Vagina (tissue), 2 donors: ENCODE data around the gene DDX31. TPM values are rescaled to one million over a fixed set of nuclear protein-coding genes. Genes with fewer than 3 reads are reported as not detected.

ENCODE experiments used
- DNase-seq, 2 donors: peaks; one replicate each; pipeline ENCODE4 v3.0.0-alpha.2; 2017; ENCODE audit errors: extremely low spot score in 2 of 2
- H3K27ac ChIP-seq: fragments of 200-600 bp; sonication (generic); one replicate; pipeline ENCODE4 v1.5.1; 2019
- H3K27me3 ChIP-seq: fragments of 200-600 bp; sonication (generic); one replicate; pipeline ENCODE4 v1.5.1; 2019
- H3K36me3 ChIP-seq, 2 donors: fragments of 200-600 bp; sonication (generic); one replicate each; pipeline ENCODE4 v1.5.1; 2017 to 2019
- H3K4me1 ChIP-seq: fragments of 200-600 bp; sonication (generic); one replicate; pipeline ENCODE4 v1.5.1; 2019
- H3K4me3 ChIP-seq, 2 donors: fragments of 200-600 bp; sonication (generic); 1 replicate in 1 of 2; 2 replicates in 1 of 2; pipeline ENCODE4 v1.5.1; 2016 to 2019
- H3K9me3 ChIP-seq: fragments of 200-600 bp; sonication (generic); one replicate; pipeline ENCODE4 v1.5.1; 2019
- CTCF ChIP-seq, 3 experiments: fragments of 450-650 bp in 2 of 3; fragments of 200-600 bp in 1 of 3; sonication (generic) in 1 of 3; IDR thresholded peaks; one replicate each; pipeline ENCODE4 v1.5.1; 2017 to 2019; ENCODE audit warnings: antibody characterized with exemption in 3 of 3, mild to moderate bottlenecking in 2 of 3, moderate library complexity in 2 of 3
- POLR2A ChIP-seq, 2 donors: fragments of 450-650 bp; IDR thresholded peaks; one replicate each; pipeline ENCODE4 v1.6.1; 2017; ENCODE audit warnings: antibody characterized with exemption in 2 of 2, mild to moderate bottlenecking in 2 of 2, moderate library complexity in 2 of 2
- POLR2AphosphoS5 ChIP-seq, 2 donors: sonication (generic); formaldehyde crosslinking; IDR thresholded peaks; one replicate each; pipeline ENCODE4 v1.9.0; 2017; ENCODE audit warnings: antibody characterized with exemption in 2 of 2, mild to moderate bottlenecking in 2 of 2, low read depth in 1 of 2; ENCODE audit not compliant: insufficient read depth in 1 of 2
- intact Hi-C: fragments of 100-400 bp; cut with DNase I; formaldehyde crosslinking; loops from one replicate; pipeline ENCODE4 v1.15.1; 2023
- total RNA-seq: library from RNA; depleted of rRNA; stranded (reverse); fragments of >200 nt; gene quantifications from one replicate; pipeline ENCODE4 v1.2.3, GENCODE V29; 2016

Gene DDX31
- total RNA-seq, 1 donor from 2014 or later = 17.9 TPM

DNA sequence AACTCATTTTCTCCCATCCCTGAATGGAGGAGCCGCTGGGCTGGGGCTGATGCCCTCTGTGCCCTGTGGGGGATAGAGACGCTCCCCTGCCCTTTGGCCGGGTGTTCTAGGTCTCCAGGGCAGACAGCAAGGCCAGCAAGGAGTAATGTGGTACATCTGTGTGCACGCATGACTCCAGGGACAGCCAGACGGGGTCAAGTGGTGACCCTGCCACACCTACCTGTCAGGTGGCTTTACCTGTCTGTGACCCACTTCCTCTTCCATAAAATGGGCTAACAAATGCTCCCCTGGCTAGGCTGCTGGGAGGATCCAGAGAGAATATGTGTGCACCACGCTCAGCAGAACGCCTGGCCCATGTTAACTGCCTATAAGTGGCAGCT, 122.7 kb downstream of the DDX31 start:
- Histone ChIP-seq H3K36me3 (no peaks in the 10 kb centered on the region), H3K27ac (no peak overlapping the region), H3K4me3 (no peak overlapping the region), H3K9me3 (no peaks in the 10 kb centered on the region), H3K27me3 (no peaks in the 10 kb centered on the region), H3K4me1 (peaks cover 7% of the 10 kb centered on the region)
- no peak for DNase-seq
- TF ChIP-seq POLR2A (IDR thresholded peaks at IDR 0.05) (no peak), POLR2AphosphoS5 (IDR thresholded peaks at IDR 0.05; ENCODE audit: insufficient read depth in 1 of 2, low read depth in 1 of 2) (no peak), CTCF (IDR thresholded peaks at IDR 0.05) (no peak)
- intact Hi-C loops = no loop called here

DNA sequence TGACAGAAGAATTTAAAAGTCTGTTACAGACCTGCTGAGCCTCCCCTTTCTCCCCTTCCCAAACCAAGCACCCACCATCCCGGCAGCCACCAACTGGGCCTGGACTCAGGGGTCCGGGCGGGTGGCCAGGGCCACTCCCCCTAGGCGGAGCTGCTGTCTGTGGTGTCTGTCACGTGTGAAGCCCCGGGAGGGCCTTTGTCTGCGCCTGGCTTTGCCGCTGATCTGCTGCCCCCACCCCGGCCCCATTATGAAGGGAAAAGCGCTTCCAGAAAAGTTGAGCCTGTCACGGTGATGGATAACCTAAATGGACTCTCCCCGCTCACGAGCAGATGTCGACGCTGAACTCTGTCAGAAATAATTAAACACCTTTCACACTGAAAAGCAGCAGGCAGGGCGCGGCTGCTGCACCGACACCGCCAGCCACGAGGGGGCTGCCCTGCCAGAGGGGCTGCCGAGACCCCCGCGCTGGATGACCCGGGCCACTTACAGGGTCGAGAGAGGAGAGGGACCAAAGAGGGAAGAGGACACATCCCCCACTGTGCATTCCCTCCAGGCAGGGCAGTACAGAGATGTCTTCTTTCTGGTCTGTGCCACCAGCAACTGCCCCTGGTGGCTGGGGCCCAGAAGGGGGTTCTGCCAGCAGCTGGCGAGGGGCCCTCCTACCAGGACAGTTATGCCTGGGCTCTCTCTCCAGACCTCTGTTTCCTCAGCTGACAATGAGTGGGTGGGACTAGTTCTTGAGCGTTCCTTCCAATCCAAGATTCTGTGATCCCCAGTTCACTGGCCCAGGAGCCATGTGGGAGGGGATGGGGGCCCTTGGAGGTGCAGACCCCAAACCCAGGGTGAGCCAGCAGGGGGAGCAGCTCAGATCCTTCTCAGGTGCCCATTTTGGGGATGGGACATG, 123.4 kb downstream of the DDX31 start:
- H3K27me3 ChIP-seq = no peaks in the 10 kb centered on the region
- H3K4me1 ChIP-seq = peaks cover 7% of the 10 kb centered on the region
- TF ChIP-seq POLR2A (IDR thresholded peaks at IDR 0.05) = no peak
- TF ChIP-seq POLR2AphosphoS5 (IDR thresholded peaks at IDR 0.05; ENCODE audit: insufficient read depth in 1 of 2, low read depth in 1 of 2) = no peak
- TF ChIP-seq CTCF (IDR thresholded peaks at IDR 0.05) = no peak
- no peak overlapping the region for H3K27ac ChIP-seq
- intact Hi-C loops = no loop called here
- no peak for DNase-seq
- H3K9me3 ChIP-seq = no peaks in the 10 kb centered on the region
- no peak overlapping the region for H3K4me3 ChIP-seq
- no peaks in the 10 kb centered on the region for H3K36me3 ChIP-seq

GRCh38 chr9:132545578-132545977, 124.2 kb downstream of the DDX31 start:
- Histone ChIP-seq H3K9me3 (no peaks in the 10 kb centered on the region), H3K4me1 (peaks cover 7% of the 10 kb centered on the region), H3K4me3 (no peak overlapping the region), H3K27me3 (no peaks in the 10 kb centered on the region), H3K36me3 (no peaks in the 10 kb centered on the region), H3K27ac (no peak overlapping the region)
- no peak for DNase-seq
- intact Hi-C loops = no loop called here
- TF ChIP-seq POLR2AphosphoS5 (IDR thresholded peaks at IDR 0.05; ENCODE audit: insufficient read depth in 1 of 2, low read depth in 1 of 2) (no peak), POLR2A (IDR thresholded peaks at IDR 0.05) (no peak), CTCF (IDR thresholded peaks at IDR 0.05) (no peak)

GRCh38 chr9:132543960-132544359, 125.8 kb downstream of the DDX31 start:
- Histone ChIP-seq H3K9me3 (no peaks in the 10 kb centered on the region), H3K27me3 (no peaks in the 10 kb centered on the region), H3K4me1 (peaks cover 7% of the 10 kb centered on the region), H3K27ac (no peak overlapping the region), H3K36me3 (no peaks in the 10 kb centered on the region), H3K4me3 (no peak overlapping the region)
- DNase-seq = no peak
- TF ChIP-seq POLR2A (IDR thresholded peaks at IDR 0.05) (no peak), CTCF (IDR thresholded peaks at IDR 0.05) (no peak), POLR2AphosphoS5 (IDR thresholded peaks at IDR 0.05; ENCODE audit: insufficient read depth in 1 of 2, low read depth in 1 of 2) (no peak)
- intact Hi-C loops = no loop called here

DNA sequence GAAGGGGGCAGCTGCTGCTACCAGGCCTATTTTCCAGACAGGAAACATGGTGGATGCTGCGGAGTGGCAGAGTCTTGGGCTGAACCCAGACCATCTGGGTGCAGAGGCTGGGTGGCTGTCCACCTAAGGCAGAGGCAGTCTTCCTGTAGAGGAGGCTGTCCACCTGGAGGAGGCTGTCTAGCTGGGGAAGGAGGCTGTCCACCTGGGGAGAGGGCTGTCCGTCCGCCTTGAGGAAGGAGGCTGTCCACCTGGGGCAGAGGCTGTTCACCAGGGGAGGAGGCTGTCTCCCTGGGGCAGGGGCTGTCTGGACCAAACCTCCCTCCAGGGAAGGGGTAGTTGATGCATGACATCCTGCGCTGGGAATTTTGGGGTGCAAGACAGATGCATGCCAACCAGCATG, 126.5 kb downstream of the DDX31 start:
- Histone ChIP-seq H3K36me3 (no peaks in the 10 kb centered on the region), H3K4me3 (no peak overlapping the region), H3K9me3 (no peaks in the 10 kb centered on the region), H3K27me3 (no peaks in the 10 kb centered on the region), H3K27ac (no peak overlapping the region), H3K4me1 (peaks cover 7% of the 10 kb centered on the region)
- no peak for TF ChIP-seq CTCF (IDR thresholded peaks at IDR 0.05)
- no peak for TF ChIP-seq POLR2A (IDR thresholded peaks at IDR 0.05)
- no peak for TF ChIP-seq POLR2AphosphoS5 (IDR thresholded peaks at IDR 0.05; ENCODE audit: insufficient read depth in 1 of 2, low read depth in 1 of 2)
- intact Hi-C loops = no loop called here
- DNase-seq = no peak
